Measurements from ENCODE around the gene CUBN. TPM values are rescaled to one million over a fixed set of nuclear protein-coding genes. Genes with fewer than 3 reads are reported as not detected.

CUBN gene
- polyA plus RNA-seq, 3 donors: 200 to 277 (median 202) TPM

- DNase-seq (ENCODE audit: extremely low read depth in 1 of 11, low read depth in 9 of 11, low spot score in 4 of 11): no peak
Observed at GRCh38 chr10:17145239-17145638, 15.6 kb upstream of the CUBN start.

DNA sequence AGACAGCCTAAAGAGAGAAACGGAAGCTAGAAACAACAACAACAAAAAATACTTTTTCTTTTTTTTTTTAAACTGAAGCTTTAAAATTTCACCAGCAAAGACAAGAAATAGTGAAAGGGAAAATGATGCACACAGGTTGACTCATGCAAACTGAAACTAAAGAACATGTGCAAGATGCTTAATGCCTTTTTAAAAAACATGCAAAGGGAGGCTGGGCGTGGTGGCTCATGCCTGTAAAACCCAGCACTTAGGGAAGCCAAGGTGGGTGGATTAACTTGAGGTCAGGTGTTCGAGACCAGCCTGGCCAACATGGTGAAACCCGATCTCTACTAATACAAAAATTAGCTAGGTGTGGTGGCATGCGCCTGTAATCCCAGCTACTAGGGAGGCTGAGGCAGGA, 15.1 kb upstream of the CUBN start:
- no peak for DNase-seq (ENCODE audit: extremely low read depth in 1 of 11, low read depth in 9 of 11, low spot score in 4 of 11)

DNA sequence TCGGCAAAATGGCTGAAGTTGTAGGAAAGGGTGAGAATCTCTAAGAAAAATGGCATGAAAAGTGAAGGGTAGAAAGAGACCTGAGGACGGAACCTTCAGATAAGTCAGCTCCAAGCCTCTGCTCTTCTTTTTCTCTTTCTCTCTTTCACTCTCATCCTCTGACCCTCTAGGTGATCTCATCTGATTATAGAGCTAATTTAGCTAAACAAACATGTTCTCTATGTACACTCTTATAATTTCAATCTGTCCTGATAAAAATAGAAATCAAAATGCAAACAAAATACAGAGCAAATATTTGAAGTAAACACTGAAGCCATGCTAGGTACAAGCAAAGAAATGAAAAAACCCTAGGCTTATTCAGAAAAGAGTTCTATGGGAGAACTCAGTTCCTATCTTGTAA, 14.4 kb upstream of the CUBN start:
- no peak for DNase-seq (ENCODE audit: extremely low read depth in 1 of 11, low read depth in 9 of 11, low spot score in 4 of 11)

DNA sequence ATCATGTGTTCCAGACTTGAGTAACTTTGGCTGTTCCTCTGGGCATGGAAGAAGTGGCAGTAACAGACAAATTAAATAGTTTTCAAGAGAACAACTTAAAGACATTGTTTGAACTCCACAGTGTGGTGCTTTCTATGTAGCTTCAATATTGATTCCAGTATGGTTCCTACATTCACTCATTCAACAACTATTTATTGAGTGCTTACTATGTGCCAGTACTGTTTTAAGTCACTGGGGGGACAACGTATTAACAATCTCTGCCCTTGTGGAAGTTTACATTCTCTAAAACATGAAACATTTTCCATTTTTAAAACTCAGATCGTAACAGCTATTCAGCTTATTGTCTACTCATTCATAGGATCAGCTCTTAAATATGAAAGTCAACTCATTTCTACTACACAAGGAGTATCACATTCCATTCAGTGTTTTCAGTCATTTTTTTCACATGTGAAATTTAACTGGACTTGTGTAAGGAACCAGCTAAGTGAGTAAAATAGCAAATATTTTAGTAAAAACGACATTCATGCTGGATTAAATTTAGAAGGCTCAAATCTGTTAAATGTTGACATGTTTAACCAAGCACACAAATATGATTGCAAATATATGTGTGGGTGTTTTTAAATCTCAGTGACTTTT, 13.6 kb upstream of the CUBN start:
- no peak for DNase-seq (ENCODE audit: extremely low read depth in 1 of 11, low read depth in 9 of 11, low spot score in 4 of 11)

GRCh38 chr10:17141504-17142229, 12.1 kb upstream of the CUBN start:
- no peak for DNase-seq (ENCODE audit: extremely low read depth in 1 of 11, low read depth in 9 of 11, low spot score in 4 of 11)

DNA sequence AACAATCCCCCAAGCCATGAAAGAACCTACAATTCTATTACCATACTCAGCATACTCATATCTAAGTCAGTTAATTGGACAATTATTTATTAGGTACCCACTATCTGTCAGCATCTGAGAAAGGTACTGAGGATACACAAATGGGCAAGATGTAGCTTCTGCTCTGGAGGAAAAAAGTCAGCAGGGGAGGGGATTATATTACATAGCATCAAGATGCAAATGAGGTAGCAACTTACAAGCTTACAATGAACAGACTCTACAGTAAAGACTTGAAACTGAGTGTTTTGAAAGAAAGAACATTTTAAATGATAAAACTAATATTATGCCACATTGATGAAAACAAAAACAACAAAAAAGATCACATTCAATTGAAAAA, 10.8 kb upstream of the CUBN start:
- DNase-seq (ENCODE audit: extremely low read depth in 1 of 11, low read depth in 9 of 11, low spot score in 4 of 11): no peak

GRCh38 chr10:17138460-17139042, 8.9 kb upstream of the CUBN start:
- DNase-seq (ENCODE audit: extremely low read depth in 1 of 11, low read depth in 9 of 11, low spot score in 4 of 11): no peak

DNA sequence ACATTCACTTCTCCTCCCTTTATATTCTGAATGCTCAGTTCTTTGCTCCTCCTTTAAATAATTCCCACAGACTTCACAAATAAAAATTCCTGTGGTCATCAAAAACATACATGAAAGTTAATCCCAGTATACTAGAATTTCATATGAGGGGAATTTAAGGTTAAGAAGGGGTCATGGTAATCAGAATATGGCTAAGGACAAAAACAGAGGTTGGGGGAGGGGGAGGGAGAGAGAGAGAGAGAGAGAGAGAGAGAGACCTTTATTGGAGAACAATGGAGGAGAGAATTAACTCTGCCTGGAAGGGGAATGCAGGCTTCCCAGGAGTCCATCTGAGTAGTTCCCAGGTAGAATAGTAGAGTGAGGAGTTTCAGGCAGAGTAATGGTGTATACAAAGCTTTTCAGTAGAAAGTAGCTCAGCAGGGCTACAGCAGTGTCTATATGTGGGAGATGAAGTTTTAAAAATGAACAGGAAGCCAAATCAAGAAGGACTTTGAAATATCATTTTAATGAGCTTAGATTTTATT, 5.2 kb upstream of the CUBN start:
- DNase-seq (ENCODE audit: extremely low read depth in 1 of 11, low read depth in 9 of 11, low spot score in 4 of 11): no peak

GRCh38 chr10:17134282-17134681, 4.7 kb upstream of the CUBN start:
- DNase-seq (ENCODE audit: extremely low read depth in 1 of 11, low read depth in 9 of 11, low spot score in 4 of 11): no peak

- DNase-seq (ENCODE audit: extremely low read depth in 1 of 11, low read depth in 9 of 11, low spot score in 4 of 11): no peak
Observed at GRCh38 chr10:17128261-17128660, 1.4 kb downstream of the CUBN start.

GRCh38 chr10:17126327-17126726, 3.3 kb downstream of the CUBN start:
- no peak for DNase-seq (ENCODE audit: extremely low read depth in 1 of 11, low read depth in 9 of 11, low spot score in 4 of 11)

DNA sequence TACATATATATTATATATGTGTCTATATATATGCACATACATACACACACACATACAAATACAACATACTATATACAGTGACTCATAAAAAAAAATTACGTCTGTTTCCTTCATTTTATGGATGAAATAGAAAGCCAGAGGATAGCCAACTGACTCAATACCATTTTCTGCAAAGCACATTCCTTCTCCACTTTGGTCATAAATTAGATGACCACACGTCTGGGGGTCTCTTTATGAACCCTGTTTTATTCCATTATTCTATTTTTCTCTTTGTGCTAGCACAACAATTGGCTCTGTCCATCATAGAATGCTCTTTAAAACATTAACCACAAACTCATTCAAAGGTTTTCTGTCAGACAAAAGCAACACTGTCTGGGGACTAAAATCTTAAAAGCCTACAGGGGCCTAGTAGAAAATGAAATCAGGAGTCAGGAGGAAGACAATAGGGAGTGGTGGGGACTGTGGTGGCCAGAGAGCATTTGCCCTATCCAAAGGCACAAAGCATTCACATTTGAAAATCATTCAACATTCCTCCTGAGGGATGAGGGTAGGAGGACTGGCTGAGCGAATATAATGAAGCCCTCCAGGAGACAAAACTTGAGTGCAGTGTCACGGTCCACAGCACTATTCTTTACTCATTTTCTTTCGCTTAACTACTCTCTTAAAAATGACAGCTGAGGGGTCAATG, 4.3 kb downstream of the CUBN start:
- no peak for DNase-seq (ENCODE audit: extremely low read depth in 1 of 11, low read depth in 9 of 11, low spot score in 4 of 11)

GRCh38 chr10:17123961-17124360, 5.7 kb downstream of the CUBN start:
- no peak for DNase-seq (ENCODE audit: extremely low read depth in 1 of 11, low read depth in 9 of 11, low spot score in 4 of 11)

DNA sequence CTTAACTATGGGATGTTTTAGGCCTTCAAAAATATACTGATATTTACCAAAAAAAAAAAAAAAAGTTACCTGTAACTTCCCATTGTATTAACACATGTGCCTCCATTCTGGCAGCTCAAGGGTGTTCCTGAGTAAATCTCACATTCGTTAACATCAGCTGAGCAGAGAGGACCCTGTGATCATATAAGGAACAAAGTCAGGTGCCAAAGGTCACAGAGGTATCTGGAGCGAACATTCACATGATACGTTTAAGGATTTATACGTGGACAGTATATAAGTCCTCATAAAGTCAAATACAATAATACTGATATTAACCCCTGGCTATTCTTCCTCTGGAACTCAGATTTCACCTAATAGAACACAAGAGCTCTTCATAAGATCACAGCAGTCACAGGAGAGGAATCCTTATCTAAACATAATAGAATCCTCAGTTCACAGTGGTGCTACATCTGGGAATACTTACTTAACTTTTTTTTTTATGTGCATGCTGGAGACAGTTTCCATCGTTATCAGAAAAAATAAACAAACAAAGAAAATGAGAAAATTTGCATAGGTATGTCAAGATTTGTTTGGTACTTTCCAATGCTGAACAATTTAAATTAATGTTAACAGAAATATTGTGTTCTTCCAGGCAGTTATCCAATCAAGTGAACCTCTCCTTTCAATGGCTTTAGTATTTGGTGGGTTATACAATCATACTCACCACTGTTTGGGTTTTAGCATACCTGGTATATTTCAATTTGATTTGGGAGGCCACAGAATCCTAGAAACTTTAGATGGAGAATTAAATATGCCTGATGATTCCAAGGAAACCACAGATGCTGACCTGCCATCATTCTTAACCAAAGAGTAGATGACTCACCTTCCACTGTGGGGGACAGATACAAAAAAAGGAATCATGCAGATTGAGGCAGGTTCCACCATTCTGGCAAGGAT, 6.6 kb downstream of the CUBN start:
- DNase-seq (ENCODE audit: extremely low read depth in 1 of 11, low read depth in 9 of 11, low spot score in 4 of 11): no peak

DNA sequence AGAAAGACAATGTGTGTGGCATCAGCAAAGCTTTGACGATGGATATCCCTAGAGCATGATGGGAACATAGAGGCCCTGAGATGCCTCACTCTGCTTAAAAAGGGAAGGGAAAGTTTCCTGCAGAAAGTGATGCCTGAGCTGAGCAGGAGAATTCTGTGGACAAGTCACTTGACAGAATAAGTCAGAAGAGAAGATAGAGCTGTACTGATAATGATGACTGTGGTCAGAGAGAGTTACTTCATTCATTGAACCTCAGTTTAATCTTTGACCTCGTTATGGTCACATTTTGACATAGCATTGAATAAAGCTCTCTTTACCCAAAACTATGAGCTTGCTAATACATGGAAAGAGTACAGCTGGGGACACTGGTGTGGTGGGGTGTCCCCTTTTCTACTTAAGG, 7.6 kb downstream of the CUBN start:
- DNase-seq (ENCODE audit: extremely low read depth in 1 of 11, low read depth in 9 of 11, low spot score in 4 of 11): no peak

GRCh38 chr10:17120694-17121093, 8.9 kb downstream of the CUBN start:
- DNase-seq (ENCODE audit: extremely low read depth in 1 of 11, low read depth in 9 of 11, low spot score in 4 of 11): no peak

GRCh38 chr10:17119845-17120244, 9.8 kb downstream of the CUBN start:
- DNase-seq (ENCODE audit: extremely low read depth in 1 of 11, low read depth in 9 of 11, low spot score in 4 of 11): no peak

DNA sequence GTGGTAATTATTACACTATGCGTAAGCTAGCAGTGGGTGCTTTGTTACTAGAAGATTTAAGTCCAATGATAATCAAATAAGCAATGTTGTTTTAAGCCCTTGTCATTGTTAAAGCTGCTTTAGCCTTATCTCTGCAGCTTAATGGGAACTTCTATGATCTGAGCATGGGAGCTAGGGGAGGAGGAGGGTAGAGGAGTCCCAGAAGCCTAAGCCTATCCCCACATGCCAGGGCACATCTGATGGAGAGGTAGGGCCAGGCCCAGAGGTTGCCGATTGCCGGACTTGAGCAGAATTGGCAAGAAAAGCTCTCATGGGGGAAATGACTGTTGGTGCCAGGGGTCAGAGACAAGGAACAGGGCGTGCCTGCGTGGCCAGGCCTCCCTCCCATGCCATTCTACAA, 13.4 kb downstream of the CUBN start:
- DNase-seq (ENCODE audit: extremely low read depth in 1 of 11, low read depth in 9 of 11, low spot score in 4 of 11): no peak

DNA sequence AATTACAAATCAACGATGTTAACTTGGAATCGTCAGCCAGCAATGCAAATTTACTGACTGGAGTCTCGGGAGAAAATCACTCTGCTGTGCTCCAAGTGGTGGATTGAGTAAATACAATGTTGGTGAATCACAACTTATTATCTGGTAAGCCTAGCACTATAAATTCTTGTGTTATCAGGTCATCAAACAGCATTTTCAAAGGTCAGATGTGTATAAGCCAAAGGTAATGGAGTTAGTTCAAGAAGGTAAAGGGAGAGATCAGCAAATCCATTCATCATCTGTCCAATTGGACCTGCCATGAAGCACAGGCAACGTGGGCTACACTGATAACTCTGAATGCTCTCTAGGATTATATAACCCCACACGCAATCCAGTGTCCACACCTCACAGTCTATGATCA, 13.9 kb downstream of the CUBN start:
- no peak for DNase-seq (ENCODE audit: extremely low read depth in 1 of 11, low read depth in 9 of 11, low spot score in 4 of 11)
